COLO668 (cell line): ENCODE results near the gene TMEM163.
"Not testable (repeated sequence)": the region's sequence is repeated elsewhere in the genome, so short reads cannot be mapped to it uniquely, and the experiment has no call there.

Source experiments
- DNase-seq: peaks from one replicate; lab custom pipeline; 2025; ENCODE audit not compliant: unreplicated experiment; lab: John Stamatoyannopoulos, UW

TMEM163 gene

DNA sequence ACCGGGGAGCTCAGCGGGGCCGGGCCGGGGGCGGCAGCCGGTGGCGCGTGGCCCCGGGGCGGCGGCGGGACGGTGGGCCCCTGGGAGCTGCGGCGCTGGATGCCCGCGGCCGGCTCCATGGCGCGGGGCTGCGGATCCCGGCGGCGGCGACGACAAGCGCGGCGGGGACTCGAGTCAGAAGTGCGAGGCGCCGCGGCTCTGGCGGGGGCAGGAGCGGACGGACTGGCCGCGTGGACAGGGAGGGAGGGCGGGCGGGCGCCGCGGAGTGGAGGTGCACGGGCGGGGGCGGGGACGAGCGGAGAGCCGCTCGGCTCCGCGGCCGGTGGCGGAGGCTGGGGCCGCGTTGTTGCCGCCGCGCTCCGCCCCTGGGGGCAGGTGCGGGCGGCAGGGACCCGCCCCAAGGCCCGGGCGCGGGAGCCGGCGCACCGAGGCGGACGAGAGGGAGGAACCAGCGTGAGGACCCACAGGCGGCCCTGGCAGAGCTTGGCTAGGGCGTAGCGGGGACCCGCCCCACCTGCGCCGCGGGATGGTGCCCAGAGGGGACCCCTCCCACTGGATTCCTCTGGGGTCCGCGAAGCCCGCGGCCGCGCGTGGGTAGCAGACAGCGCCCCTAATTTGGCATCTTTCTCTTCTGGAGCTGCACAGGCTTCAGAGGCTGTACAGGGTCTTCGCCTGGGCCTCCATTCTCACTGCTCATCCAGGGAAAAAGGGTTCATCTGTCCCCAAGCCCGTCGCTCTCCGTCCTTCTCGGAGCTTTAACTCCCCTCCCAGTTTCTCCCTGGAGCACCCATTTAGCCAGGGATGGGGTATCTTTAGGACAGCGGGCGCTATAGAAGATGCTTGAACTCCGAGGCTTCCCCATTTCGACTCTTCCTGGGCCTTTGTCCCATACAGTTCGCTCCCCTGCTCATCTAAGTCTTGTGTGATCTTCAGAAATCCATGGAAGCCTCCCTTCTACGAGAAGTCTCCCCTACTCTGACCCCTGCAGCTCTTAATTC is at the start of gene TMEM163:
TMEM163 (minus strand) TSS at position 184 of the 998 bp plus-strand sequence.
- DNase-seq: peak; percentile 82

DNA sequence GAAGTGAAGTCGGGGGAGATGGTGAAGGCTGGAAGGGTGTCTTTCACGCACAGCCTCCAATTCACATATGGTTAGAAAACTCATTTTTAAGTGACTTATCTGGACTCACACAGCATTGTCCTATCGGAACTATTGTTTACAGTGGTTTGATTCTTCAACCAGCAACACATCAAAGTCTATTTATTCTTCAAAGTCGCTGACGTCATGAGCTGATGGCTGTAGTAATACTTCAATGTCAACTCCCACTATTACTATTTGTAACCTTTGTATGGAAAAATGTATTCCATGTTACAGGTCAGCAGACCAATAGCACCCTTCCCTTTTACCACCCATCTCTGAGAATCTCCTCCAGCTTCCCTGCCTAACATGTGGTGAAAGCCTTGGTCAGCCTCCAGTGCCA is 47.8 kb upstream of the TMEM163 start:
- DNase-seq: no peak

DNA sequence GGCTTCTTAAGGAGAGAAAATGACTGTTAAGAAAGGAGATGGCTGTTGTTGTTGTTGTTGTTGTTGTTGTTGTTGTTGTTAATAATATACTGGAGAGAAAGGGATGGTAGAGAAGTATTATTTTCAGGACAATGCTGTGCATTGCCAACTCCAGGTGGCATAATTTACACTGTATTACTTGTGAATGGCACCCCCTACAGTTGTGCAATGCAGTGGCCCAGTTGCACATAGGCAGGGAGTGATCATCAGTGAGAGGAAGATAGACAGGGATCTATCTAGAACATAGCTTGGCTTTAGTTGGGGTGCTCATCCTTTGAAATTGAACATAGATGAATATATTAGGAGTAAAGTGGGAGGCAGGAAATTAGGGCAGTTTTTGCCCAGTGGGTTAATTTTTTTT is 47.2 kb upstream of the TMEM163 start:
- DNase-seq: no peak

DNA sequence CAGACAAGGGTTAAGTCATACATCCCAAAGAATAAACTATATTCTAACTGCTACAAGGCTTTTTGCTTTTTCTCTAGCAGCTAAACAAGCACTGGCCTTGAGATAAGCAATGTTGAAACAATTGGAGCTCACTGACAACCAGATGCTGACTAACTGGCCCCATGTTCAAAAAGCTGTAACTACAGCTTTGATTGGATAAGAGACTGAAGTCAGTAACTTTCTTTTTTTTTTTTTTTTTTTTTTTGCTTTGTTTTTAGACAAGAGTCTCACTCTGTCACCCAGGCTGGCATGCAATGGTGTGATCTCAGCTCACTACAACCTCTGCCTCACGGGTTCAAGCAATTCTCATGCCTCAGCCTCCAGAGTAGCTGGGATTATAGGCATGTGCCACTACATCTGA is 45.4 kb upstream of the TMEM163 start:
- no peak for DNase-seq

DNA sequence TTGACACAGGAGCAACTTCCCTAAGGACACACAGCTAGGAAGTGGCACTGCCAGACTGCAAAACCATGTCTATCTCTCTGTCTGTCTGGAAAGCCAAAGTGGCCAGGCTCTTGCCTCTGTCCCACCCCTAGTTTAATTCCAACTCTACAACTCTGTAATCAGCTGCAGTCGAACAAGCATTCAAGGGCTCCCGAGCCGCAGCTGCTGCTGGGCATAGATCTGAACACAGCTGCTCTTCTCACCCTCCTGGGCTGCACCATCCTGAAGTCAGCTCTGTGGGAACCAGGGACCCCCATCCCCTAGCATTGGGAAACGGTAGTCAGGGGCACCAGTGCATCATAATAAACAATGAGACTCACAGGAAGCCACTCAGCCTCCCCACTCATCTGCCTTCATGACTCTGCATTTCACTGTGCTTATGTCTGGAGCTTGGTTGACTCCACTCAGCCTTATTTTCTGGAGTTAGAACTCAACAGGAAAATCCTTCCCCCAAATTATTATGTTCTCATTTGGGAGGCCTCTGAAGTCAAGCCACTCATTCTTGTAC is 44.4 kb upstream of the TMEM163 start:
- DNase-seq: no peak

DNA sequence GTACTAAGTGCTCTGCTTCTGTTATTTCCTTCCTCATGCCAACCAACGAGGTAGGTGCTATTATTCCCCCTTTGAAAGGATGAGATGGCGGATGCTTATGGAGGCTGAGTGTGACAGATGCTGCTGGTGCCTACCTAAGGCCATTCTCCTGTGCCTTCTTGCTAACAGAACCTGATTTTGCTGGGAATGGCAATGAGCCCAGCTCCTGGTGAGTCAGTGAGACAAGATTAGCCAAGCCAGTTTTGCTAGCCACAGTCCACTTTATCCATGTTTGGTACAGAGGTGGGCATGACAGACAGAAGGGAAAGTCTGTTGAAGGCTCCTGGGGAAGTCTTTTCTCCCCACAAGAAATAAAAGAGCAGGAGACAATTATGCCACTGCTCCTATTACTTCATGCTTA is 43.7 kb upstream of the TMEM163 start:
- no peak for DNase-seq

DNA sequence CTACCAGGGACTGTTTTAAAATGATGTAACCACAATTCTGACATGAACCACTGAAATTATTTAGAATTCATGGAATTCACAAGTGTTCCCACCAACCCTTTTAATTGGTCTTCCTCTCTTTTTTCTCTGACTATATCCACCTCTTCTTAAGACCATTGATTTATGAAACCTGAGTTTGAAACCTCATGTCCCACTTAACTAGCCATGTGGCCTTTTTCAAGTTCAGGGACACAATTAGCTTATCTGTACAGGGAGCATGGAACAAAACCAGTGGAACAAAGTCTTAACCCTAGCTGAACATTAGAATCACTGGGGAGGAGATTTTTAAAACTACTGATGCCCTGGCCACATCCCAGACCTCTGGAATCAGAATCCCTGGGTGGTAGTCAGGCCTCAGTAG is 41.6 kb upstream of the TMEM163 start:
- DNase-seq: no peak

DNA sequence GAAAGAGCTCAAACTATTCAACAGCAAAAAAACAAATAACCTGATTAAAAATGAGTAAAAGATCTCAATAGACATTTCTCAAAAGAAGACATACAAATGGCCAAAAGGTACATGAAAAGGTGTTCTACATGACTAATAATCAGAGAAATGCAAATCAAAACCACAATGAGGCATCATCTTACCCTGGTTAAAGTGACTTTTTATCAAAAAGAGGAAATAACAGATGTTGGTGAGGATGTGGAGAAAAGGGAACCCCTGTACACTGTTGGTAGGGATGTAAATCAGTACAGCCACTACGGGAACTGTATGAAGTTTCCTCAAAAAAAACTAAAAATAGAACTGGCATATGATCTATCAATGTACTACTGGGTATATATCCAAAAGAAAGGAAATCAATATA is 39.8 kb upstream of the TMEM163 start:
- DNase-seq: no peak

DNA sequence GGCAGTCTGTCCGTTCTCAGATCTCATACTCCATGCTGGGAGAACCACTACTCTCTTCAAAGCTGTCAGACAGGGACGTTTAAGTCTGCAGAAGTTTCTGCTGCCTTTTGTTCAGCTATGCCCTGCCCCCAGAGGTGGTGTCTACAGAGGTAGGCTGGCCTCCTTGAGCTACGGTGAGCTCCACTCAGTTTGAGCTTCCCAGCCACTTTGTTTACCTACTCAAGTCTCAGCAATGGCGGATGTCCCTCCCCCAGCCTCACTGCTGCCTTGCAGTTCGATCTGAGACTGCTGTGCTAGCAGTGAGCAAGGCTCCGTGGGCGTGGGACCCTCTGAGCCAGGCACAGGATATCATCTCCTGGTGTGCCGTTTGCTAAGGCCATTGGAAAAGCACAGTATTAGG is 33.2 kb upstream of the TMEM163 start:
- not testable (repeated sequence) for DNase-seq

DNA sequence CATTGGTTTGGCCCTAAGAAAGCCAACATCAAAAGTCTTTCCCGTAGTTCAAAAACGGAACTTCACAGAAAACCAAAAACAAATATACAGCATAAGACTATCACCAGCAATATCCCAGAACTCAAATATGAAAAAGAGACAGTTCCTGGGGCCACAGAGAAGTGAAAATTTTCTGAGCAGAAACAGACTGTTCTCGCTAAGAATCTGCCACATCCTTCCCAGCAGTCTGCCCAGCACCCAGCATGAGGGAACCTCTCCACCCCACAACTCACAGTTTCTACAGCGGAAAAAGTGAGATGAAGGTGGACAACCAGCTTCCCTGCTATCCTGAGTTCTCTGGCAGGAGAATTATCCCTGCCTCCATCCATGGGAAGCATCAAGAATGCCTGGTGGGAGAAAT is 26.7 kb upstream of the TMEM163 start:
- DNase-seq: no peak

DNA sequence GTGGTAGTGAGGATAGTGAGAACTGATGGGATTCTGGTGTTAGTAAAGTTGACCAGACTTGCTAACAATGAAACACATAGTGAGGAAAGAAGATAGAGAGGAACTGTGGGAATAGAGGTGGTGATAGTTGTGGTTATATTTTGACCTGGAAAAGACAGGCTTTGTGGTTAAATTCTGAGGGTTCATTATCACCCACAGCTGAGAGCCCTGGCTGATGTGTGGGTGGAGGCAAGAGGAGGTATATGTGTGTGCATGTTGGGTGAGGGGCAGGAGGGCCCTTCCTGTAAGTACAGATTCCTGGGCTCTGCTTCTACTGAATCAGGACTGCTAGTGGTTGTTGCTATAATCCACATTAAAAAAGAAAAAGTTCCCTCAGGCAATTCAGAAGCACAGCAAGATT is 26.2 kb upstream of the TMEM163 start:
- no peak for DNase-seq

DNA sequence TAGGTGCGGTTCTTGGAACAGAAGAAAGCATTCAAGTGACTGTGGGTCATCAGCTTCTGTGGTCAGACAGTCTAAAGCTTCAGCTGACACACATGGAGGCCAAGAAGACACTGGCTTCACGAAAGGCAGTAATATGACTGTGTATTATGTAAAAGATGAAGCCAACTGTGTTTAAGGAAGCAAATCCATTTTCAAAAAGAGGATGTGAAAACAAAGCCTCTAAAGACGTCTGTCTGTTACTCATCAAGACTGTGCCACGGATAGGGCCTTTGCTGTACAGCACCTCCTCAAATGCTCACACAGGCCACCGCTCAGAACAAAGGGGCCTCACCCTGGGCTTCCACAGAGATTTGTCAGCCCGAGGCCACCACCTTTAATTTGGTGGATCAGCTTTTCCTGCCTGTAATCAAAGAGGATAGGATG is 21.1 kb upstream of the TMEM163 start:
- no peak for DNase-seq

DNA sequence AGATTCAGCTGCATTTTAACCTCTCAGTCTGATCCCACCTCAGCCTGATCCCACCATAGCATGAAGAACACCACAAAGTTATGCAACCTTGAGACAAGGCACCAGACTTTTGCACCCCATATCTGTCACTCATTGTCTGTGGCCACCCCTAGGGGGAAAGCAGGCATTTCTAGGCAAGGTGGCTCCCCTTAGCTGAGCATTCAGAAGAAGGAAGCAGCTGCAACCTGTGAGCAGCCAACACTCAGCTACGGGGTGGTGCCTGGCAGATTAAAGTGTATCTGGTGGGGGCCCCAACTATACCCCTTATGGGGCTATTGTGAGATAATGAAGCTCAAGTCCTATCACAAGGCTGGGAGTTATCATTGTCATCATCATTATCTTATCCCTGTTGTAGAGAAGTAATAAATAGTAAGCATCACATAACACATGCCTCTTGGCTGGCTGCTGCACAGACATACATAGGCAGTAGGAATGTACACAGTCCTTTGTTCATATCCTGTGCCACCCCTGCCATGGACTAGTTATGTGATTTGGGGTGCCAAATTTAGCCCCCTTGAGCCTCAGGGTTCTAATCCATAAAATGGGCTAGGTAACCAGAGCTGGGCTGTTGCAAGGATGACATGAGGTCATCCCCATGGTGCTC is 20.6 kb upstream of the TMEM163 start:
- no peak for DNase-seq

DNA sequence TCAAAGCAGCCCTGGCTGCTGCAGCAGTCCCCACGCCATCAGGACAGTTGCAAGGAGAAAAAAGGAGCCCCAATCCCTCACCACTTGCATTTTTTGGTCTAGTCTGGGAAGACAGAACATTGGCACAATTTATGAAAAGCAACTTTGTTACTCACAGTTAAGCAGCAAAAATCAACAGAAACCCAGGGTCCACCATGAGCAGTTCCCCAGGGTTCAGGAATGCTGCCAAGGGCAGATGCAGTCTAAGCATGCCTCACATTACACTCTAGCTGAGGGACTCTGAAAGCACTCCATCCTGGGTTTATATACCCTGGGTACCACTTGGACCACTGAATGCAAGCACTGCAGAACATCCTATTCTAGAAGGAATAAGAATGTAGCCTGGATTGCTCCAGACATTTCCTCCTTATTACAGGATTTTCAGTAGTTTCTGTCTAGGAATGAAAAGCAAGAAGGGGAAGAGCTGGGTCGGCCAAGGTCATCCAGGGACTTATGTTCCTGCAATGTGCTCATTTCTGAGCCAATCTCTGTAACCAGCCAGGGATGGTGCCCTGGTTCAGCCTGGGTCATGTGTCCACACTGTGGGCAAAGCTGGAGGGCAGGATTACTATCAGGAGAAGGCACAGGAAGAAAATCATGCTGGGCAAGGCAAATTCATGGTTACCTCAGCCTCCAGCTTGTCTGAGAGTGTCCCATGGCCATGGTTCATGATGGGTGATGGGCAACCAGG is 19.5 kb upstream of the TMEM163 start:
- DNase-seq: no peak

DNA sequence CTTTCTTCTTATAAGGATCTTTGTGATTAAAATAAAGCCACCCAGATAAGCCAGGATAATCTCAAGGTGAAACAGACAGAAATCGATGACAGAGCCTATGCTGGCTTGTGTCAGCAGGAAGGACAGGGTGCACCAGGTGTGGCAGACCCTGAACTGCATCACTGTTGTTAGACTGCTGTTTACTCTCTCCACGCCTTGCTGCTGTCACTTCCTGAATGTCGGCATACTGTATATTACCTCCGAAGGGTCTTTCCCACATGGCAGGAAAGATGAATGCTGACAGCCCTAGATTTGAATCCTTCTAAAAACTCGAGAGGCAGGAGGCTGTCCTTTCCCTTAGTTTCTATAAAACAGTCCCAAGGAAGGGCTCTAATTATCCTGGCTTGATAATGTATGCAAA is 18.9 kb upstream of the TMEM163 start:
- peak; percentile 49 for DNase-seq

DNA sequence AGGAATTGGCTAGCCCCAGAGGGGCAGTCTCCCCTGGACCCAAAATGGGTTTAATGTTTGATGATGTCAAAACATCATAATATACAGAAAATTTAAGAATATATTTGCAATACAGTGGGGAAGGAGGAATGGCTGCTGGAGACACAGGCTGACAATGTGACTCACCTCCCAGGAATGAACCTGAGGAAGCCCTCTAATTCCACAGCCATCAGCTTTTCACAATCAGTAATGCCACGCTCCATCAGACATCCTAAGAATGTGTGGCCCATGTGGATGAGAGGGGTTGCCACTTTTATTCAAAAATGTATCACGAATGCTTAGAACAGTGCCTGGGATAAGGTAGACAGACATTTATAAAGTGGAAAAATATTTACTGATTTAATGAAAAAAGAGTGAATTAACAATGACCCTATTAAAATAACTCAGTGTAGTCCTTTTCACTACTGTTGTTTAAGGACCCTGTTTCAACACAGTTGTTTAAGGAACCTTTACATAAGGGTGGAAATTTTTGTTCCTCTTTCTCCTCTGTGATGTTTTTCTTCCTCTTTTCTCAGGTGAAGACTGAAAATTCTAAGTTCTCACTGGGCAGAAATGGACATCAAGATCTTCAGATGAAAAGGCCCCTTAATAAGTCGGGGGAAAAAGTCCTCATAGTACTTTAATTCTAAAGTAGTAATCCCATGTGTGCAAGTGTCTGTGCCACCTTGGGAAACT is 17.5 kb upstream of the TMEM163 start:
- DNase-seq: no peak

DNA sequence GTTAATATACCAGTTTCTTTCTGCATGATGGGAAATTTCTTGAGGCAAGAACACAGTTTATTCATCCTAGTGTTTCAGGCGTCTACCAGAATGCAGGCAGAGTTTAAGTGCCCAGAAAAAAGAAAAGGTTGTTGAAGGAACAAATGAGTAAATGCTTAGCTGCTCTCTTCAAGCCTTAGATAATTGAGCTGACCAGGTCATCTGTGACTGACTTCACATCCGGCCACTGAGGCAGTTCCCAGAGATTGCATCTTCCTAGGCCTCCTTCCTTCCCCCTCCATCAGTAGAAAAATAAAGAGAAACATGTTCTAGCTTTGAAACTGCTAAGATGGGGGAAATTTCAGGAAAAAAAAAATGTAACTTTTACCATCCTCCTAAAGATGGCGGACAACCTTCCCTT is 9.4 kb upstream of the TMEM163 start:
- DNase-seq: no peak

DNA sequence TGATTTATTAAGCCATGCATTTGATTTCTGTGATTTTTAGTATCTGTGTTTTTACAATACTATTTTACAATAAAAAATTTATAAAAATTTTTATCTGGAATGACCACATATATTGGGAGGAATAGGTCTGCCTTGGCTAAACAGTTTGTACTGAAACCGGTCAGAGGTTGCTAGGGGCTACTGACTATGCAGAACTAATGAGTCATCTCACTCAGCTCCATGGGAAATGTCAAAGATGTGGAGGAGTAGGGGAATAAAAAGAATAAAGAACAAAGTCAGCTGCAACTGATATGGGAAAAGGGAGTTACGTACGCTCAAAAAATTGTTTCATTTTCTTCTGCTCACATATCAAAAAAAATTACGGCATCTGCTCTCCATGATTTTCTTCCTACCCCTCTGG is 8.6 kb upstream of the TMEM163 start:
- no peak for DNase-seq

DNA sequence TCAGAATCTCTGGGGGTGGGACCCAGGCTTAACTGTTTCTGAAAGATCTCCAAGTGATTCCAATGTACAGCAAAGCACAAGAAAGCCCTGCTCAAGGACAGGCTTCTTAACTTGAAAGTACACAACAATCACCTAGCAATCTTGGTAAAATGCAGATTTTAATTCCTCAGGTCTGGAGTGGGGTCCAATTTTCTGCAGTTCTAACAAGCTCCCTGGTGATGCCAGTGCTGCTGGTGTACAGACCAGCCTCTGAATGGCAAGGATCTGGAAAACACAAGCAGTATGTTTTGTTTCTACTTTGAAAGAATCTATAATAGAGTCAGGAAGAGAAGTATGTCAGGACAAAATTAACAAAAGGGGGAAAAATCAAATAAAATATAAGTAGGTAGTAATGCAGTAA is 7.8 kb upstream of the TMEM163 start:
- DNase-seq: no peak

DNA sequence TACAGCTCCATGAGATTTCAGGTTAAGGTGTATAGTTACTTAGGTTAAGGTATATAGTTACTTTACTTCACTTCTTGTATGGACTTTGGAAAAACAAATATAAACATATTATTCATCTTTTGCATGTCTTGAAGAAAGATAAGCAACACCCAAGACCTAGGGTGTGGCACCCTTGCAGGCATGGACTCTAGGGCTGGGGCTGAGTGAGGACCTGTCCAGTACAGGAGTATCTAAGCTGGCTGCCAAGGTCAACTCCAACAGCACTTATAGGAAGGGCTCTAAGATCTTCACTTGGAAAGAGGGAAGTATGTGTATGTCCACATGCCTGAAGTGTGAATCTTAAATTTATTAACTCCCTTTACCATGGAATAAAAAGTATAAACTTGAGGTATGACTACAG is 7.1 kb upstream of the TMEM163 start:
- no peak for DNase-seq

DNA sequence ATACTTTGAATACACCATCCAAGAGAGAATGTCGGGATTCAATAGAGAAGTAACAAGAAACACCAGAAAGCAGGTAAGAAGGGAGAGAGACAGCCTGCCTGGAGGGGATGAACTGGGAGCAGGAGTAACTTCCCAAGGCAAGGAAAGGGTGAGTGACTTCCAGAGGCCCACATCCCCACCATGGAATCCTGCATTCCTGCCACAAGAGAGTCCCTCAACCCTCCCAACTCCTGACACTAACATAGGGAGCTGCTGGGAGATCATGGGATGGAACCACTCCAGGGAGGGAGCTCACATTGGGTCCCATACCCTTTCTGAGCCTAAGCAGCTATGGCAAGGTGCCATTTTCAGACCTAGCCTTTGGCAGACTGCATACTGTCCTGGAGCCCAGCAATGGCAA is 5.5 kb upstream of the TMEM163 start:
- DNase-seq: no peak
